SK-N-SH (cell line): ENCODE measurements around the gene KIR2DL3. TPM values are rescaled to one million over a fixed set of nuclear protein-coding genes. Genes with fewer than 3 reads are reported as not detected.
"Not testable (repeated sequence)": the region's sequence is repeated elsewhere in the genome, so short reads cannot be mapped to it uniquely, and the experiment has no call there.

Source experiments
- CTCF ChIA-PET: fragments of 300-600, 350-600 bp; formaldehyde crosslinking; extraction: SDS; loops from one replicate; lab custom pipeline; 2021; lab: Yijun Ruan, JAX
- POLR2A ChIA-PET: fragments of 350-600 bp; sonication (Branson Sonifier 250); formaldehyde crosslinking; extraction: SDS; loops from one replicate; lab custom pipeline; 2020; ENCODE audit warnings: antibody characterized with exemption, inconsistent platforms; lab: Yijun Ruan, JAX
- DNase-seq: peaks from one replicate; pipeline ENCODE4 v3.0.0; 2012
- H2AFZ ChIP-seq: fragments of 200-600 bp; sonication (generic); 2 replicates; pipeline ENCODE4 v1.8.1; 2016; ENCODE audit warnings: antibody characterized with exemption, mild to moderate bottlenecking, low read depth
- H3F3A ChIP-seq: fragments of 200-600 bp; sonication (generic); replicated peaks from 2 replicates; pipeline ENCODE3; 2016; ENCODE audit warnings: antibody characterized with exemption, mild to moderate bottlenecking; ENCODE audit not compliant: insufficient read depth
- H3K27ac ChIP-seq, 2 experiments: fragments of 200-500 bp in 1 of 2; fragments of 200-600 bp in 1 of 2; sonication (Bioruptor generic) in 1 of 2; sonication (generic), shearing (Covaris generic) in 1 of 2; 2 replicates each; pipeline versions ENCODE4 v1.5.1 to v1.6.1; 2014 to 2016; ENCODE audit warnings: low read depth in 2 of 2, inconsistent platforms in 1 of 2, low read length in 1 of 2, mild to moderate bottlenecking in 1 of 2, mixed read lengths in 1 of 2
- H3K27me3 ChIP-seq: fragments of 200-600 bp; sonication (generic), shearing (Covaris generic); 2 replicates; pipeline ENCODE4 v1.6.1; 2016; ENCODE audit warnings: mixed run types; ENCODE audit not compliant: insufficient read depth
- H3K36me3 ChIP-seq, 2 experiments: fragments of 200-500 bp in 1 of 2; fragments of 200-600 bp in 1 of 2; sonication (Bioruptor generic) in 1 of 2; sonication (generic) in 1 of 2; replicated peaks in 1 of 2; 2 replicates each; pipeline versions ENCODE3 to v1.5.1; 2014 to 2016; ENCODE audit warnings: low read length in 1 of 2, mild to moderate bottlenecking in 1 of 2; ENCODE audit not compliant: insufficient read depth in 2 of 2, control insufficient read depth in 1 of 2
- H3K4me1 ChIP-seq, 2 experiments: fragments of 200-500 bp in 1 of 2; fragments of 200-600 bp in 1 of 2; sonication (Bioruptor generic) in 1 of 2; sonication (generic), shearing (Covaris generic) in 1 of 2; 2 replicates each; pipeline versions ENCODE4 v1.5.1 to v1.6.1; 2014 to 2016; ENCODE audit warnings: low read depth in 1 of 2, low read length in 1 of 2, mixed run types in 1 of 2; ENCODE audit not compliant: insufficient read depth in 2 of 2, control insufficient read depth in 1 of 2
- H3K4me2 ChIP-seq: fragments of 200-600 bp; sonication (generic), shearing (Covaris generic); 2 replicates; pipeline ENCODE4 v1.6.1; 2017; ENCODE audit warnings: mixed run types
- H3K4me3 ChIP-seq, 2 experiments: fragments of 200-500 bp in 1 of 2; fragments of 200-600 bp in 1 of 2; sonication (Bioruptor generic) in 1 of 2; sonication (generic), shearing (Covaris generic) in 1 of 2; 2 replicates each; pipeline versions ENCODE4 v1.5.1 to v1.8.1; 2014 to 2016; ENCODE audit warnings: low read depth in 2 of 2, inconsistent platforms in 1 of 2, low read length in 1 of 2, mild to moderate bottlenecking in 1 of 2, mixed read lengths in 1 of 2, moderate library complexity in 1 of 2
- H3K79me2 ChIP-seq: fragments of 200-600 bp; sonication (generic); 2 replicates; pipeline ENCODE4 v1.8.1; 2017; ENCODE audit warnings: mild to moderate bottlenecking; ENCODE audit not compliant: insufficient read depth
- H3K9ac ChIP-seq: fragments of 200-600 bp; sonication (generic); 2 replicates; pipeline ENCODE4 v1.6.1; 2017; ENCODE audit warnings: mixed run types
- H3K9me2 ChIP-seq: fragments of 200-600 bp; sonication (generic); 2 replicates; pipeline ENCODE4 v1.6.1; 2017; ENCODE audit warnings: mixed run types
- H3K9me3 ChIP-seq: fragments of 200-600 bp; sonication (generic); 2 replicates; pipeline ENCODE4 v1.6.1; 2017; ENCODE audit warnings: mixed run types, mild to moderate bottlenecking, moderate library complexity
- H4K20me1 ChIP-seq: fragments of 200-600 bp; sonication (generic); 2 replicates; pipeline ENCODE4 v1.6.1; 2017; ENCODE audit warnings: mild to moderate bottlenecking, mixed run types; ENCODE audit not compliant: insufficient read depth
- CHD2 ChIP-seq: fragments of 150-350 bp; IDR thresholded peaks from 2 replicates; pipeline ENCODE4 v1.6.1; 2018; ENCODE audit warnings: low read length; ENCODE audit not compliant: partially characterized antibody
- CTCF ChIP-seq: fragments of 200-600 bp; sonication (generic); IDR thresholded peaks from 2 replicates; pipeline ENCODE4 v1.6.1; 2017; ENCODE audit warnings: antibody characterized with exemption, mild to moderate bottlenecking, moderate library complexity
- EZH2phosphoT487 ChIP-seq: fragments of 200-600 bp; sonication (generic); IDR thresholded peaks from 2 replicates; pipeline ENCODE4 v1.6.1; 2017; ENCODE audit warnings: low read depth, mixed run types, mild to moderate bottlenecking, antibody characterized with exemption, moderate library complexity, borderline replicate concordance
- GATA2 ChIP-seq: sonication (generic); formaldehyde crosslinking; IDR thresholded peaks from 2 replicates; pipeline ENCODE4 v1.5.0; 2020; ENCODE audit warnings: mild to moderate bottlenecking, missing genetic modification reagents
- JUND ChIP-seq: IDR thresholded peaks from 2 replicates; pipeline ENCODE4 v1.4.0; 2012
- MAX ChIP-seq: IDR thresholded peaks from 2 replicates; pipeline ENCODE4 v1.4.0; 2012; ENCODE audit warnings: low read depth
- NFIC ChIP-seq: IDR thresholded peaks from 2 replicates; pipeline ENCODE4 v1.4.0; 2012; ENCODE audit warnings: borderline replicate concordance
- PBX3 ChIP-seq: IDR thresholded peaks from 2 replicates; pipeline ENCODE4; 2012
- SMC3 ChIP-seq: IDR thresholded peaks from 2 replicates; pipeline ENCODE4 v1.6.1; 2012; ENCODE audit warnings: low read depth, low read length, improper control_type of control experiment
- TAF1 ChIP-seq: IDR thresholded peaks from 2 replicates; pipeline ENCODE4 v1.6.1; 2012; ENCODE audit warnings: low read depth, mild to moderate bottlenecking, low read length, moderate library complexity, borderline replicate concordance
- TCF12 ChIP-seq: IDR thresholded peaks from 2 replicates; pipeline ENCODE4 v1.4.0; 2012
- TEAD4 ChIP-seq: IDR thresholded peaks from 2 replicates; pipeline ENCODE4 v1.4.0; 2012; ENCODE audit warnings: mild to moderate bottlenecking, borderline replicate concordance; ENCODE audit not compliant: insufficient read depth
- YY1 ChIP-seq: IDR thresholded peaks from 2 replicates; pipeline ENCODE4 v1.4.0; 2012; ENCODE audit warnings: low read depth, mild to moderate bottlenecking
- WGBS: methylation state at CpG from one replicate; pipeline ENCODE4 v1.1.6; 2017; ENCODE audit warnings: low lambda C conversion rate; 5-methylcytosine and 5-hydroxymethylcytosine counted together
- polyA plus RNA-seq, 3 experiments: library from polyadenylated mRNA; depleted of rRNA; stranded (reverse); fragments of >200 nt; gene quantifications; 2 replicates each; pipeline ENCODE4 v1.2.3, GENCODE V29; 2012
- TF ChIP-seq, protein P1 (sequence below): IDR thresholded peaks from 2 replicates; pipeline ENCODE4 v1.4.0; 2012; ENCODE audit warnings: low read depth, borderline replicate concordance

The KIR2DL3 gene
- polyA plus RNA-seq, 1 of the 3 experiments (the other 2 are of a cell fraction) = not detected

DNA sequence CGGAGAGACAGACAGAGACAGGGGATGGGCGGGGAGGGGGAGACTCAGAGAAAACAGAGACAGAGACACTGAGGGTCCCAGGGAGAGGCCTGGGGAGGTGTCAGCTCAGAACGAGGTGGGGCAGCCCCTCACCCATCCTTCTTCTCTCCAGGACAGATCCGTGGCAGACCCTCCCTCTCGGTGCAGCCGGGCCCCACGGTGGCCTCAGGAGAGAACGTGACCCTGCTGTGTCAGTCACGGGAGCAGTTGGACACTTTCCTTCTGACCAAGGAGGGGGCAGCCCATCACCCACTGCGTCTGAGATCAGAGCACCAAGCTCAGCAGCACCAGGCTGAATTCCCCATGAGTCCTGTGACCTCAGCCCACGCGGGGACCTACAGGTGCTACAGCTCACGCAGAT lies 28.4 kb upstream of the KIR2DL3 start:
- H3K9me3 ChIP-seq, H3K4me3 ChIP-seq, H3K27me3 ChIP-seq, H3K36me3 ChIP-seq, POLR2A ChIA-PET, H2AFZ ChIP-seq, H3K9ac ChIP-seq, H3K4me2 ChIP-seq, H4K20me1 ChIP-seq, H3K9me2 ChIP-seq, H3K27ac ChIP-seq, H3F3A ChIP-seq, H3K4me1 ChIP-seq, DNase-seq, H3K79me2 ChIP-seq: not testable (repeated sequence)
- CTCF ChIA-PET = interaction anchor here (1.0 kb wide), 1 partner anchor 66 kb away, joined by 3 read pairs; no protein-coding TSS in a partner anchor
- 0% methylated on average over 12 of the region's 13 CpGs for WGBS

- no peaks in the 10 kb centered on the region for H3K79me2 ChIP-seq
- POLR2A ChIA-PET = no interaction called here
- no peak within 1 kb of the TSS for H3K9ac ChIP-seq
Observed at GRCh38 chr19:54724142-54724541, 14.2 kb upstream of the KIR2DL3 start, which contains the start of gene KIR3DL3. Gene KIR3DL3, plus strand, starts transcription at chr19:54724442. Its CDS starts 55 bp downstream, at chr19:54724497.

DNA sequence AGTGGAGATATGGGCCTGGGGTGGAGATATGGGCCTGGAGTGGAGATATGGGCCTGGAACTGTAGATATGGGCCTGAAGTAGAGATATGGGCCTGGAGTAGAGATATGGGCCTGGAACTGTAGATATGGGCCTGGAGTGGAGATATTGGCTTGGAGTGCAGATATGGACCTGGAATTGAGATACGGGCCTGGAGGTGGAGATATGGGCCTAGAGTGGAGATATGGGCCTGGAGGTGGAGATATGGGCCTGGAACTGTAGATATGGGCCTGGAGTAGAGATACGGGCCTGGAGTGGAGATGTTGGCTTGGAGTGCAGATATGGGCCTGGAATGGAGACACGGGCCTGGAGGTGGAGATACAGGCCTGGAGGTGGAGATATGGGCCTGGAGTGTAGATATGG lies 13.7 kb upstream of the KIR2DL3 start:
- Histone ChIP-seq H3K9me3 (no peaks in the 10 kb centered on the region), H3K27ac (no peak overlapping the region)
- CTCF ChIA-PET = no interaction called here

More at GRCh38 chr19:54724142-54724541, 14.2 kb upstream of the KIR2DL3 start, which contains the start of gene KIR3DL3:
- CTCF ChIA-PET = no interaction called here
- H3K27me3 ChIP-seq = no peaks in the 10 kb centered on the region
- no peaks in the 10 kb centered on the region for H4K20me1 ChIP-seq
- TF ChIP-seq NFIC (no peak), GATA2 (CRISPR knock-in tag) (no peak), CHD2 (no peak)
- DNase-seq = no peak
- no peaks in the 10 kb centered on the region for H3K9me3 ChIP-seq
- WGBS = 35% methylated on average over 9 of the region's 9 CpGs
- no peak within 1 kb of the TSS for H3K27ac ChIP-seq
- no peaks in the 10 kb centered on the region for H3F3A ChIP-seq
- no peaks in the 10 kb centered on the region for H3K4me1 ChIP-seq
- H3K9me2 ChIP-seq = 0 out of 2 replicates have a peak, but pooled peaks cover 3% of the 10 kb centered on the region
- H3K4me3 ChIP-seq = no peak within 1 kb of the TSS
- H2AFZ ChIP-seq = no peak within 1 kb of the TSS
- H3K4me2 ChIP-seq = no peak within 1 kb of the TSS
- H3K36me3 ChIP-seq = no peaks in the 10 kb centered on the region

More for the DNA sequence above, 13.7 kb upstream of the KIR2DL3 start:
- H3K27me3 ChIP-seq = no peaks in the 10 kb centered on the region
- no peak overlapping the region for H3K9ac ChIP-seq
- H4K20me1 ChIP-seq = no peaks in the 10 kb centered on the region
- 0 out of 2 replicates have a peak, but pooled peaks cover 3% of the 10 kb centered on the region for H3K9me2 ChIP-seq
- H3K36me3 ChIP-seq = no peaks in the 10 kb centered on the region
- TF ChIP-seq SMC3 (no peak), MAX (no peak), GATA2 (CRISPR knock-in tag) (no peak), EZH2phosphoT487 (no peak), NFIC (no peak), TEAD4 (no peak), CTCF (no peak), TCF12 (no peak), JUND (no peak), TAF1 (no peak), PBX3 (no peak), YY1 (no peak)
- TF ChIP-seq, protein P1, sequence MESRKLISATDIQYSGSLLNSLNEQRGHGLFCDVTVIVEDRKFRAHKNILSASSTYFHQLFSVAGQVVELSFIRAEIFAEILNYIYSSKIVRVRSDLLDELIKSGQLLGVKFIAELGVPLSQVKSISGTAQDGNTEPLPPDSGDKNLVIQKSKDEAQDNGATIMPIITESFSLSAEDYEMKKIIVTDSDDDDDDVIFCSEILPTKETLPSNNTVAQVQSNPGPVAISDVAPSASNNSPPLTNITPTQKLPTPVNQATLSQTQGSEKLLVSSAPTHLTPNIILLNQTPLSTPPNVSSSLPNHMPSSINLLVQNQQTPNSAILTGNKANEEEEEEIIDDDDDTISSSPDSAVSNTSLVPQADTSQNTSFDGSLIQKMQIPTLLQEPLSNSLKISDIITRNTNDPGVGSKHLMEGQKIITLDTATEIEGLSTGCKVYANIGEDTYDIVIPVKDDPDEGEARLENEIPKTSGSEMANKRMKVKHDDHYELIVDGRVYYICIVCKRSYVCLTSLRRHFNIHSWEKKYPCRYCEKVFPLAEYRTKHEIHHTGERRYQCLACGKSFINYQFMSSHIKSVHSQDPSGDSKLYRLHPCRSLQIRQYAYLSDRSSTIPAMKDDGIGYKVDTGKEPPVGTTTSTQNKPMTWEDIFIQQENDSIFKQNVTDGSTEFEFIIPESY = no peak
- WGBS = 3% methylated on average over 3 of the region's 3 CpGs
- H3K79me2 ChIP-seq = no peaks in the 10 kb centered on the region
- H3K4me1 ChIP-seq = no peaks in the 10 kb centered on the region
- no peaks in the 10 kb centered on the region for H3F3A ChIP-seq
- no peak overlapping the region for H3K4me2 ChIP-seq
- no peak for DNase-seq
- POLR2A ChIA-PET = no interaction called here
- H2AFZ ChIP-seq = no peak overlapping the region
- no peak overlapping the region for H3K4me3 ChIP-seq
